Activated CD8-positive, alpha-beta memory T cell treated with anti-CD3 and anti-CD28 coated beads, Interleukin-2, amount 50 U/mL, for 24 hours (primary cell): ENCODE data around the gene CYYR1.

Experiments
- DNase-seq: peaks from one replicate; pipeline ENCODE4 v3.0.0-alpha.2; 2020; ENCODE audit errors: extremely low read depth

CYYR1 gene

GRCh38 chr21:26553898-26554297 is 19.2 kb downstream of the CYYR1 start:
- no peak for DNase-seq

DNA sequence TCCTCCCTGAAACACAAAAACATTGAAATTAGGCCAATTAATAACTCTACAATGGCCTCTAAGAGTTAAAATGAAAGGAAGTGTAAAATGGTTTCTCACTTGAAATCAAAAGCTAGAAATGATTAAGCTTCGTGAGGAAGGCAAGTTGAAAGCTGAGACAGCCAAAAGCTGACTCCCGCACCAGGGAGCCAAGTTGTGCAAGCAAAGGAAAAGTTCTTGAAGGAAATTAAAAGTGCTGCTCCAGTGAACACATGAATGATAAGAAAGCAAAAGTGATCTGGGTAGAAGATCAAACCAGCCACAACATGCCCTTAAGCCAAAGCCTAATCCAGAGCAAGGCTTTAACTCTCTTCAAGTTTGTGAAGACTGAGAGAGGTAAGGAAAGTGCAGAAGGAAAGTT is 22.8 kb downstream of the CYYR1 start:
- DNase-seq, result no peak

DNA sequence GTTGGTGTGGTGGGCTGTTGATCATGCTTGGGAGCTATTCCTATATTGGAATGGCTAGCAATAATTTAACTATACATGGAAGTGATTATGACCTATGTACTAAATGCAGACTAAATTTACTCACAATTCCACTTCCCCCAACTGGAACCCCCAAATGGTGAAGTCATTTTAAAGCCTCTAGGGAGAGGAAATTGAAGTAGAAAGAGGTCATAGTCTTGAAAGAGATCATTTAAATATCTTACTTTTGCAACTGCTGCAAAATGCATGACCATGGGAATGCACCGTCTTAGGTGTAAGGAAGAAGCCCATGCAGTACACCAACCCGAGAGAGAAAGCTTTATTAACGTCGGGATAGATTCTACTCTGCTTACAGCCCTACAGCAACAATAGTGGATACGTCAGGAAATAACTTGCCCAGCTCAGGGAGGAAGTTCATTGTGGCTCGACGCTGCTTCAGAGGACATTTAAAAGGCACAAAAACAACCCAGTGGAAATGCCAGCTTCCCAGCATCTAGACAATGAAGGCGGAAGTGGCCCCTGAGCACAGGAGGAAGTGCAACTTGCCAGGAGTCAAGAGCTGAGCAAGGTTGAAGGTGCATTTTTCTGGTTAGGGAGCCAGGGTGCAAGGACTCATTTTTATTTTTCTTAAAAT is 26.5 kb downstream of the CYYR1 start:
- no peak for DNase-seq

DNA sequence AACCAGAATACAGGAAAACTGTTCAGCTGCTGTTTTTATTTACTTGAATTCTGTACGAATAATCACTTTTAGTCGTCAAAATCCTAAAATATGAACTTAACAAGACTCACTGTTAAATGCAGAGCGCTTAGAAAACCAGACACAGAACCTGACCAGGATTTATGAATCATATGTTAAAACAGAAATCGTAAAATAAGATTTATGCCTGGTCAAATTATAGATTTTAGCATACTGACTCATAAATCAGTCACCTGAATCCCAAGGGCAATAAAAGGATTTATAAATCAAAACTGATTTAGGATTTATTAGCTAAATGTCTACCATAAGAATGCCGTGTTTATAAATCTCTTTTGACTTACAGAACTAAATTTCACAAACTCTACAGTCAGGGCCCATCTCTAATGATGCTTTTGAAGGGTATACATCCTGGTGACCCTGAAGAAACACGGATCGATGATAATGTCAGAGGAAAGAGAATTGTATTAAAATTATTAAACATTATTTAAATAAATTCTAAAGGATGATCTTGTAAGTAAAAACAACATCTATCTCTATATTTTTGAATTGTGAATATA is 28.8 kb downstream of the CYYR1 start:
- no peak for DNase-seq

GRCh38 chr21:26540651-26541050 is 32.4 kb downstream of the CYYR1 start:
- no peak for DNase-seq

- no peak for DNase-seq
Observed at GRCh38 chr21:26539566-26539965, 33.5 kb downstream of the CYYR1 start.

DNA sequence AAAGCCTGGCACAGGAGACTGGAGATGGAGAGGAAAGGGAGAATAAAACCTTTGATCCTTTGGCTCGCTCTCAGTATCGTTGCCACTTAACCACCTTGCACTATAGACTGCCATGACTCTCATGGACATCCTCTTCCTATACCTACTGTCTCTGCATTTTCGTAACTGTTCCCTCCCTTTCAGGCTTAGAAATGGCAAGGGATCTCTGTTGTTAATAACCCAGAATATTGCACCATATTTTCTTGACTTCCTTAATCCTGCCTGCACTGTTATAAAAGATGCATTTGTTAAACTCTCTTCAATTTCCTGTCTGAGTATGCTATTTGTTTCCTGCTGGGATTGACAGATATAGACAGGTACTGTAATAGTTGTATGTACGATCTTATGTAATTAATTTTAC is 38.6 kb downstream of the CYYR1 start:
- DNase-seq, result no peak

DNA sequence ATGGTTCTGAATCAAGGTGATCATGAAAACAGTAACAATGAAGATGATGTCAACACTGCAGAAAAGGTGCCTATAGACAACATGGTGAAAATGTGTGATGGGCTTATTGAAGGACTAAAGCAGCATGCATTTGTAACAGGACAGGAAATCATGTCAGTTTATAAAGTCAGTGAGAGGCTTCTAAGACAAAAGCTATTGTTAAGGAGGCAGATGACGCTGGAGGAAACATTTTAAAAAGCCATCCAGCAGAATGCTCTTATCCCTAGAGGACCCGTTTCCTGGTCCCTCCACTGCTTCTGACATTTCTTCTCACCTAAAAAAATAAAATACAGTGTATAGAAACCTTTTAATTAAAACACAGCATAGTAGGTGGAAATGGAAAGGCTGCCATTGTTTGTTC is 40.9 kb downstream of the CYYR1 start:
- DNase-seq, result no peak

DNA sequence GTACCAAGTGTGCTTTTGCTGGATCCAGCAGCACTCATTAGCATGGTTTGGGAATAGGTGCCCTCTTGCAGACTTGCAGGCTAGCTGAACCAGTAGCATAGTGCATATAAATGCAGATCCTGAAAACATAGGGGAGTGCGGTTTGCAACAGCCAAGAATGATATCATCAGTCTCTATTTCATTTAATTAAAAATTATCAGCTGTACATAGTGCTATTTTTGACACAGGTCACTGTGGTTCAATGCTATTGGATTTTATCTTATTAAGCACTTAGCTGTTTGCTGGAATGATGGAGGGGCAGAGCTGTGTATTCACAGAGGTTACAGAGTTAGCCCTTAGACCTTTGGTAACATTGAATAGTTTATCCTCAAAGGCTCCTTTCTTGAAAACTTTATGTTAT is 43.6 kb downstream of the CYYR1 start:
- no peak for DNase-seq

DNA sequence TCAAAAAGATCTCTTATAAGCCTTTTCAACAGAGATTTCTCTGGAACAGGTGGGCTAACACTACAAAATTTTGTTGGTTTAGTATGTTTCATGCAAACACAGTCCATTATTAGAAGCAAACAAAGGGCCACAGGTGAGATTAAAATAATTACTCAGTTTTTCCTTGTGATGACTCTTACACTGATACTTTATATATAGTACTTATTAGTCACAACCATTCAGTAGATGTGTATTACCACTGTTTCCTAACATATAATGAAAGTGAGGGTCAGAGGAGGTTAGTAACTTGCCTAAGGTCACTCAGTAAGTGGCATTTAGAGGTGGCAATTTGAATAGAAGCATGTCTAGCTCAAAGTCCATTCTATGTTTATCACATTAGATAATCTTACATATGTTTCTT is 44.2 kb downstream of the CYYR1 start:
- DNase-seq, result no peak

- DNase-seq, result no peak
Observed at GRCh38 chr21:26522704-26523103, 50.4 kb downstream of the CYYR1 start.

DNA sequence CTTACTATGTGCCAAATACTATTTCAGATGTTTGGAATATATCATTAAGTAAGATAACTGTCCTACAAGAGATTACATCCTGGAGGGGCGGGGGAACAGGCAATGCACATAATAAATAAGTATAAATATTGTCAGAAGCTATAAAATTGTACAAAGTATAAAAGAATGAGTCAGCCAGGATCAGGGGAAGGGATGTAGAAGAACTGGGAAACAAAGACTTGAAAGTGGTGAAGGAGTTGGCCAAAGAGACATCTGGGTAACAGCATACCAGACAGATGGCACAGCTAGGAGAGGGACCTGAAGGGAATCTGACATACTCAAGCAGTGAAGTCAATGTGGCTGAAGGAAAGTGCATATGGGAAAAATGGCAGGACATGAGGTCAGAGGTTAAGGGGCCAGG is 53.9 kb downstream of the CYYR1 start:
- no peak for DNase-seq

DNA sequence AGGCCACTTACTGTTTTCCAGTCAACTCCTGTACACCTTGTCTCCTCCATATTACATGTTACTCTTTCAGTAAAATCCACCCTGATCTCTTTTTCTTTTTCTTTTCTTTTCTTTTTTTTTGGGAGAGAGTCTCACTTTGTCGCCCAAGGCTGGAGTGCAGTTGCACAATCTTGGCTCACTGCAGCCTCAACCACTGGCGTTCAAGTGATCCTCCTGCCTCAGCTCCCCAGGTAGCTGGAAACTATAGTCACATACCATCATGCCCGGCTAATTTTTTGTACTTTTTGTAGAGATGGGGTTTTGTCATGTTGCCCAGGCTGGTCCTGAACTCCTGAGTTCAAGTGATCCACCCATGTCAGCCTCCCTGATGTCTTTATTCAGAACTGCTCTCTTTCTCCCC is 57.8 kb downstream of the CYYR1 start:
- DNase-seq, result no peak

- no peak for DNase-seq
Observed at GRCh38 chr21:26513212-26513611, 59.9 kb downstream of the CYYR1 start.

- no peak for DNase-seq
Observed at GRCh38 chr21:26512664-26513063, 60.4 kb downstream of the CYYR1 start.

DNA sequence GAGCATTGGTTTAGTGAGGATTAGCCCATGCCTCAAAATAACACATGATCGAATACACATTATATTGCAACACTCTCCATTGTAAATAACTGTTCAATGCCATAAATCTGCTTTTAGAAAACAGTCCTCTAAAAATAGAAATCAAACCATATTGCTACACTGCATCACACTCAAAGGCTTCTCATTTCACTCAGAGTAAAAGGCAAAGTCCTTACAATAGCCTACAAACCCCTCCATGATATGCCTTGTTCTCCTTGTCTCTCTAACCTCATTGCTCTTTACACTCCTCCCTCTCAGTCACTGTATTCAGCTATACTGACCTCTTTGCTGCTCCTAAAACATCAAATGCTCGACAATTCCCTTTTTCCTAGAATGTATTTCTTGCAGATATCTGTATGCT is 64.2 kb downstream of the CYYR1 start:
- DNase-seq, result no peak

DNA sequence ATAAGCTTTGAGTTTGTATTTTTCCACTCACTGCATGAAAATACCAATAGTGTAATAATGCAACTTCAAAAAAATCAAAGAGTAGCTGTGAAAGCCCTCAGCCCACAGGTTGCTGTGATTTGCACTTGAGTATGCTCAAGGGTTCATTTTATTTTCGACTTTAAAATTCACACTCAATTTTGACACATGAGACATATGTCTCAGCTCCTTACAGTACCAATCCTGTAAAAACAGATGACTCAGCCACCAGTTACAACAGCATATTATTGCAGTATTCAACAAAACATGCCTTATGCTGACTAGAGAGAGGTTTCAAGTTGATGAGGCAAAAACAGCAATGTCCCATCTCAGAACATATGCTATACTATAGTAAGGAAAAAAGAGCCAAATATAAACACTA is 66.1 kb downstream of the CYYR1 start:
- no peak for DNase-seq

DNA sequence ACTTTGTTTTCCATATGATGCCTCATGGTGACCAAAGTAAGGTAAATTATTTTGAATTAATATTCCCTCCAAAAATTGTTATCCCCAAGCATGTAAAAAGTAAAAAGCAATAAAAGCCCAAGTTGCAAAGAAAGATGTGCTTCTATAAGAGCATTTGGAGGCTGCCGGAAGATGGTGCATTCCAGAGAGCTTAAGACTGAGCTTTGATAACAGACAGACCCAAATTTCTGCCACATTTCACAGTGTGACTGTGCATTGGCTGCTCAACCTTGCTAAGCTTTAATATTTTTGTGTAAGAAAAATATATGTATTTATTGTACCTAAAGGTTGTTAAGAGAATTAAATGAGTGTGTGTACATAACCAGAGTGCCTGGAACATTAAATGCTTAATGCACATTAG is 67.9 kb downstream of the CYYR1 start:
- DNase-seq, result no peak

- DNase-seq, result no peak
Observed at GRCh38 chr21:26503414-26503813, 69.7 kb downstream of the CYYR1 start.

- DNase-seq, result no peak
Observed at GRCh38 chr21:26501495-26502021, 71.5 kb downstream of the CYYR1 start.

DNA sequence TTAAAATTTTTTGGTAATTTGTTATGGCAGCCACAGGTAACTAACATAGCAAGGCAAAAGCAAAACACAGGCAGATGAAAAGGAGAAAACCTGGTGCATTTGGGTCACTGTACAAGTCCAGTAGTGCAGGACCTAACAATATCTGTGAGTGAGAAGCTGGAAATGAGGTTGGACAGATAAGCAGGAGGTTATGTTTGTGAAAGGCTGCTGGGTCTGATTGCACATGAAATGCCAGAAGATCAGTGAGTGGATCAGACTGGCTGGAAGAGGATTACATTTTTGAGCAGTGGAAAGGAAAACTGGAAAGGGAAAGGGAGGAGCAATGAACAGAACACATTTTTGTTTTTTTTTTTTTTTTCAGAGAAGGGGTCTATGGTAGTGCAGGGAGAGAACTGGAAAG is 73.6 kb downstream of the CYYR1 start:
- no peak for DNase-seq

DNA sequence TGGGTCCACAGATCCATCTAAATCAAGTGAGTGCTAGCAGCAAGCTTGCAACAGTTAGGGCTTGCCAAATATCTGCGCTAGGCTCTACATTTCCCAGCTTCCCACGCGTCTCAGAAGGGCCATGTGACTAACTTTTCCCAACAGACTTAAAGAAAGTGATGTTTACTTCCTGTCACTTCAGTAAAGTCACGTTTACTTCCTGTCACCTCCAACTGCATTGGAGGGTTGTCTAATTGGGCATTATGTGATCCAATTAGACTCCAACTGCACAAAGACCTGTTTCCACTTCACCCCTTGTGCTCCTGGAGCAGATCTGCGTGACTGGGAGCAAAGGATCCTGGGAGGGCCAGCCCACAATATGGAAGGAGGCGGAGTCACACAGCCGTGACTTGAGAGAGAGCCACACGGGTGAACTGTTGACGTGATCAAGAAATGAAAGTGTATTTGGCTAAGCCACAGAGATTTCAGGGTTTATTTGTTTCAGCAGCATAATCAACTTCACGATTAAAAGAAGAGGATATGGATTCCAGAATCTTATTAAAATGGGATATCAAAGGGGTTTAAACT is 77.7 kb downstream of the CYYR1 start:
- no peak for DNase-seq

DNA sequence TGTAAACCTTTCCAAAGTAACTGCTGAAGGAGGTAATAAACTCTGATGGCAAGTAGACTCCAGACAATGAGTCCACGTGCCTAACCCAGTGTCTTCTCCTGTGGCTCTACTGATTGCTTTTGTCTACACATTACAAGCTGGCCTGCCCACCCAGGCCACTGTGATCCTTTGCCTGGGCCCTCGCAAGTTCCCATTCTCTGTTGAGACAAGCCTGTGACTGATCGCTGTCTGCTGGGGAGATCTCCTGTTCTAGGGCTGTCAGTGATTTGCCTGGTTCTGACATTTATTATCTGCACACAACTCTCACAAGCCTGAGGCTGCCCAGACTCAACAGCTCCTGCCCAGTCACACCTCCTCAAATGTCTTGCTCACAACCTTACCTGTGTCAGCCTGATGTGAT is 81.4 kb downstream of the CYYR1 start:
- DNase-seq, result no peak

DNA sequence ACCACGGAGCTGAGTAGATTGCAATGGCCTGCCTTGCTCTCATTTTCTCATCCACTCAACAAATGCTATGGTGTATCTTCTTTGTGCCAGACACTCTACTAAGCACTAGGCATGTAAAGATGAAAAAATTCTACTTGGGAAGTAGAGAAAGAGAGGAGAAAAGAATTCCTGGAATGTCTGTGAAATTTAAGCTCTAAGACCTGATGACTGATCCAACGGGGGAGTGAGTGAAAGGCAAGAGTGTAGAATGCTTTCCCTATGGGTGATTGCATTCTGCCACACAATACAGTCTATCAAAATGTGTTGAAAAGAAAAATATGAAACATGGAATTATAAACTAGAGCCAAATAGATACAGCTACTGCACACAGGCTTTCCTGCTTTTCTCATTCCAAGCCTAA is 82.3 kb downstream of the CYYR1 start:
- no peak for DNase-seq
